Activated CD8-positive, alpha-beta memory T cell treated with anti-CD3 and anti-CD28 coated beads for 36 hours (primary cell): ENCODE data around the gene CYP4B1. TPM values are rescaled to one million over a fixed set of nuclear protein-coding genes. Genes with fewer than 3 reads are reported as not detected.
"Not testable (repeated sequence)": the region's sequence is repeated elsewhere in the genome, so short reads cannot be mapped to it uniquely, and the experiment has no call there.

Experiments used
- CTCF ChIA-PET: fragments of 350-600 bp; sonication (Branson Sonifier 250); formaldehyde crosslinking; loops from one replicate; lab custom pipeline; 2021; ENCODE audit warnings: antibody characterized with exemption; lab: Charles Lee
- POLR2A ChIA-PET: fragments of 350-600 bp; sonication (Branson Sonifier 250); formaldehyde crosslinking; loops from one replicate; lab custom pipeline; 2021; ENCODE audit warnings: antibody characterized with exemption; lab: Charles Lee
- total RNA-seq, 2 experiments: library from RNA; stranded (reverse); gene quantifications; one replicate each; pipeline ENCODE4 v1.2.3, GENCODE V29; 2021

The CYP4B1 gene
- total RNA-seq, 2 experiments from 2014 or later, result not detected

GRCh38 chr1:46812065-46812963, 13.5 kb downstream of the CYP4B1 start:
- POLR2A ChIA-PET, result no interaction called here
- CTCF ChIA-PET, result no interaction called here

DNA sequence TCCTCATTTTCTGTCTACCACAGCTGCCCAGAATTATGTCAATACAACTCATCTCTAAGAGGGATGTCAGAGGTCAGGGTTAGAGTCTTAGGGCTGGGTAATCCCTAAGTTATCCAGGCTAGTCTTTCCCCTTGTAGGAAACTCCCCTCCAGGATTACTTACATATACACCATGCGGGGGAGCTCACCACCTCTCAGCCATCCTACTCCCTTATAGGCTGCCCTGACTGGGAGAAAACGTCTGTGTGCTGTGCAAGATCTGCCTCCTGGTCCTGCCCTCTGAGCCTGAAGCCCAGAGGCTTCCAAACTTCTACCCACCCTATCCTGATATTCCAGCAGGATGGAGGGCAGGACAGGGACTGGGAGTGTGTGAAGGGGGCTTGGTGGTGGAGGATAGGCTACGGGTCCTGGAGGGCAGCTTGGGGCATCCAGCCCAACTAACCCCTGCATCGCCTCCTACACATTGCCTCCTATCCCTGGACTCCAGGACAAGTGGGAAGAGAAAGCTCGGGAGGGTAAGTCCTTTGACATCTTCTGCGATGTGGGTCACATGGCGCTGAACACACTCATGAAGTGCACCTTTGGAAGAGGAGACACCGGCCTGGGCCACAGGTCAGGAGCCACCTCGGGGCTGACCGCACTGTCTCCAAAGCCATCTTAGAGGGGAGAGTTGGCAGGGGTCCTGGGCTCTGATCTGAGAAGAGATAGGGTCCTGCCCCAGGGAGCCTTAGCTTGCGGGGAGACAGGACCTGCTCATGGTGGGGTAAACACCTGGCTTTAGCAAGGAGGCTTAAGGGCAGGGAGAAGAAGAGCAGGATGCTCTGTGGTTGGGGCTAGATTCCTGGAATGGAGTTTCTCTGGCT, 14.4 kb downstream of the CYP4B1 start:
- CTCF ChIA-PET, result no interaction called here

GRCh38 chr1:46813858-46814396, 15.1 kb downstream of the CYP4B1 start:
- CTCF ChIA-PET, result no interaction called here
- POLR2A ChIA-PET, result no interaction called here

More for the DNA sequence above, 14.4 kb downstream of the CYP4B1 start:
- POLR2A ChIA-PET, result no interaction called here

DNA sequence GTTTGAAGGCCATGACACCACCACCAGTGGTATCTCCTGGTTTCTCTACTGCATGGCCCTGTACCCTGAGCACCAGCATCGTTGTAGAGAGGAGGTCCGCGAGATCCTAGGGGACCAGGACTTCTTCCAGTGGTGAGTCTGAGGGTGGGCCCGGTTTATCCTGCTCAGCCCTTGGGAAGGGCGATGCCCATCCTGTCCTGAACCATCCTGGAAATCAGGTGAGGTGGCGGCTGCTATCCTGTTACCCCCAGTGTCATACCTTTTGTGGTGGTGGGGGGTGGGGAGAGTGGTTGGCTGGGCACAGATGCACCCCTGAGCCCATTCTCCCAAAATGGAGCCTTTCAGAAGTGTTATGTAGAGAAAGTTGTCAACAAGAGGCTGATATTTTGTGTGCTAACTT, 16.3 kb downstream of the CYP4B1 start:
- CTCF ChIA-PET, result no interaction called here
- POLR2A ChIA-PET, result no interaction called here

GRCh38 chr1:46816930-46817329, 18.1 kb downstream of the CYP4B1 start:
- ChIA-PET CTCF (no interaction called here), POLR2A (no interaction called here)

GRCh38 chr1:46817814-46818213, 19.0 kb downstream of the CYP4B1 start:
- POLR2A ChIA-PET, result no interaction called here
- CTCF ChIA-PET, result no interaction called here

DNA sequence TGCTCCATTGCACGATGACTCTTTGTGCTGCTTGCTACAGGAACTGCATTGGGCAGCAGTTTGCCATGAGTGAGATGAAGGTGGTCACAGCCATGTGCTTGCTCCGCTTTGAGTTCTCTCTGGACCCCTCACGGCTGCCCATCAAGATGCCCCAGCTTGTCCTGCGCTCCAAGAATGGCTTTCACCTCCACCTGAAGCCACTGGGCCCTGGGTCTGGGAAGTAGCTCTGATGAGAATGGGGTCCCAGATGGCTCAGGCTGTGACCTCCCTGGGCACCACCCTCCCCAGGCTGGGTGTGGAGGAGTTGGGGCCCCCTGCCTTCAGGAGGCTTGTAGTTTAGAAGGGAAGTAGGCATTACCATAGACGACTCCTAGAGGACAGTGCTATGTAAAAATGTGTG, 19.7 kb downstream of the CYP4B1 start:
- CTCF ChIA-PET, result no interaction called here
- POLR2A ChIA-PET, result no interaction called here

DNA sequence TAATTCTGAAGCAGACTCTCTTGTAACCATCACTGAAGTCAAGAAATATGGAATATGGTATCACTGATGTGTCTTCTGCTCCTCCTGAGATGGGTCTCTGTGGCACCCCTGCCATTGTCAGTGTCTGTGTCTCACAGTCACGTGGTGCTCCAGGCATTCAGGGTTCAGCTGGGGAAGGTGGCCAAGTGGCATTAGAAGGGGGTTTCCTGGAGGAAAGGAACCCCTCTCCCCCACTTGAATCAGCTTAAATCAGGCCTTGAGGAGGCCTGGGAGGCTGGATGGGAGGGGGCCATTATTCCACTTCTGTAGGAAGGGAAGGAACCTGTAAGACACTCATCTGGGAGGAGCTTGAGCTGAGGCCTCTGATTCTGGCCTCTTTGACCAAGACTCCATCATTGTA, 20.5 kb downstream of the CYP4B1 start:
- CTCF ChIA-PET, result no interaction called here
- POLR2A ChIA-PET, result no interaction called here

GRCh38 chr1:46820076-46820475, 21.2 kb downstream of the CYP4B1 start:
- ChIA-PET POLR2A (no interaction called here), CTCF (no interaction called here)

- CTCF ChIA-PET, result no interaction called here
- POLR2A ChIA-PET, result no interaction called here
Observed at GRCh38 chr1:46820560-46821060, 21.8 kb downstream of the CYP4B1 start.

DNA sequence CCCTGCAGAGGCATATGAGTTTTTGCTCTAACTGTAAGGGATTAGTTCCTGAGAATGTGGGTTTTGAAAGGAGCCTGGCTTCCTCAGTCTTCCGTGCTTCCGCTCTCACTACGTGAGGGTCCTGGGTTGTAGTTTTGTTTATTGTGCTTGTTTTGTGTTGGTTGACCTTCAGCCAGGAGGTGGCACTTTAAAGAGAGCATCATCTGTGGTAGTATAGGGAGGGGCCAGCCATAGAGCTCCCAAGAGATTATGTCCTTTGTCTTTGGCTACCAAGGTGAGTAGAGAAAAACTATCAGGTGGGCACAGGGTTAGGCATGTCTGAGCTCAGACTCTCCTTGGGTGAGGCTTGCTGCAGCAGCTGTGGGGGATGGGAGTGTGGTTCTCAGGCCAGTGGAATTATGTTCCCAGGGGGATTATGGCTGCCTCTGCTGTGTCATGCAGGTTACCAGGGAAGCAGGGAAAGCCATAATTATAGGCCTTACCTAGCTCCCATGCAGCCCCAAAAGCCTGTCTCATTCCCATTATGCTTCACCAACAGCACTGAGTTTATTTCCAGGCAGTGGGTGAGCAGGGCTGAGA, 23.5 kb downstream of the CYP4B1 start:
- ChIA-PET CTCF (no interaction called here), POLR2A (no interaction called here)

GRCh38 chr1:46823151-46823550, 24.3 kb downstream of the CYP4B1 start:
- ChIA-PET CTCF (no interaction called here), POLR2A (no interaction called here)

GRCh38 chr1:46826892-46827291, 28.0 kb downstream of the CYP4B1 start:
- POLR2A ChIA-PET, result not testable (repeated sequence)

DNA sequence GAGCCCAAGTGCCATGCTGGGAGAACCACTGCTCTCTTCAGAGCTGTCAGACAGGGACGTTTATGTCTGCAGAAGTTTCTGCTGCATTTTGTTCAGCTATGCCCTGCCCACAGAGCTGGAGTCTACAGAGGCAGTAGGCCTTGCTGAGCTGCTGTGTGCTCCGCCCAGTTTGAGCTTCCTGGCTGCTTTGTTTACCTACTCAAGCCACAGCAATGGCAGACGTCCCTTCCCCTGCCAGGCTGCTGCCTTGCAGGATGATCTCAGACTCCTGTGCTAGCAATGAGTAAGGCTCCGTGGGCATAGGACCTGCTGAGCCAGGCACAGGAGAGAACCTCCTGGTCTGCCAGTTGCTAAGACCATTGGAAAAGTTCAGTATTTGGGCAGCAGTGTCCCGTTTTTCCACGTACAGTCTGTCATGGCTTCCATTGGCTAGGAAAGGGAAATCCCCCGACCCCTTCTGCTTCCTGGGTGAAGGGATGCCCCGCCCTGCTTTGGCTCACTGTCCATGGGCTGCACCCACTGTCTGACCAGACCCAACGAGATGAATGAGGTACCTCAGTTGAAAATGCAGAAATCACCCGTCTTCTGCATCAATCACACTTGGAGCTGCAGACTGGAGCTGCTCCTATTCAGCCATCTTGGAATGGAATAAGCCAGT, 31.9 kb downstream of the CYP4B1 start:
- ChIA-PET CTCF (no interaction called here), POLR2A (no interaction called here)

More at GRCh38 chr1:46826892-46827291, 28.0 kb downstream of the CYP4B1 start:
- CTCF ChIA-PET, result not testable (repeated sequence)

DNA sequence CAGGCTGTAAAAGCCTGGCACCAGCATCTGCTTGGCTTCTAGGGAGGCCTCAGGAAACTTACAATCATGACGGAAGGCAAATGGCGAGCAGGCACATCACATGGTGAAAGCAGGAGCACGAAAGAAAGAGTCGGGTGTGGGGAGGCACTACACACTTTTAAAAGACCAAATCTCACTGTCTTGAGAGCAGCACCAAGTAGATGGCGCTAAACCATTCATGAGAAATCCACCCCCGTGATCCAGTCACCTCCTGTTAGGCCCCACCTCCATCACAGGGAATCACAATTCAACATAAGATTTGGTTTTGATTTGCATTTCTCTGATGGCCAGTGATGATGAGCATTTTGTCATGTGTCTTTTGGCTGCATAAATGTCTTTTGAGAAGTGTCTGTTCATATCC, 36.6 kb downstream of the CYP4B1 start:
- POLR2A ChIA-PET, CTCF ChIA-PET: not testable (repeated sequence)

DNA sequence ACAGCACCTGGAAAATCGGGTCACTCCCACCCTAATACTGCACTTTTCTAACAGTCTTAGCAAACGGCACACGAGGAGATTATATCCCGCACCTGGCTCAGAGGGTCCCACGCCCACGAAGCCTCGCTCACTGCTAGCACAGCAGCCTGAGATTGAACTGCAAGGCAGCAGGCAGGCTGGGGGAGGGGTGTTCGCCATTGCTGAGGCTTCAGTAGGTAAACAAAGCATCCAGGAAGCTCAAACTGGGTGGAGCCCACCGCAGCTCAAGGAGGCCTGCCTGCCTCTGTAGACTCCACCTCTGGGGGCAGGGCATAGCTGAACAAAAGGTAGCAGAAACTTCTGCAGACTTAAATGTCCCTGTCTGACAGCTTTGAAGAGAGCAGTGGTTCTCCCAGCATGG, 47.5 kb downstream of the CYP4B1 start:
- CTCF ChIA-PET, POLR2A ChIA-PET: not testable (repeated sequence)

- POLR2A ChIA-PET, CTCF ChIA-PET: not testable (repeated sequence)
Observed at GRCh38 chr1:46857660-46858065, 58.8 kb downstream of the CYP4B1 start.

- ChIA-PET CTCF (no interaction called here), POLR2A (no interaction called here)
Observed at GRCh38 chr1:46862348-46862747, 63.5 kb downstream of the CYP4B1 start.
